Stimulated activated CD4-positive, alpha-beta T cell treated with anti-CD3 and anti-CD28 coated beads, Interleukin-2, amount 100 ng/mL, for 4 hours (primary cell): ENCODE measurements around the gene ANGPTL3.
"Not testable (repeated sequence)": the region's sequence is repeated elsewhere in the genome, so short reads cannot be mapped to it uniquely, and the experiment has no call there.

ENCODE experiments used
- DNase-seq: peaks from one replicate; pipeline ENCODE4 v3.0.0-alpha.2; 2020; ENCODE audit warnings: low read depth

ANGPTL3 gene, protein sequence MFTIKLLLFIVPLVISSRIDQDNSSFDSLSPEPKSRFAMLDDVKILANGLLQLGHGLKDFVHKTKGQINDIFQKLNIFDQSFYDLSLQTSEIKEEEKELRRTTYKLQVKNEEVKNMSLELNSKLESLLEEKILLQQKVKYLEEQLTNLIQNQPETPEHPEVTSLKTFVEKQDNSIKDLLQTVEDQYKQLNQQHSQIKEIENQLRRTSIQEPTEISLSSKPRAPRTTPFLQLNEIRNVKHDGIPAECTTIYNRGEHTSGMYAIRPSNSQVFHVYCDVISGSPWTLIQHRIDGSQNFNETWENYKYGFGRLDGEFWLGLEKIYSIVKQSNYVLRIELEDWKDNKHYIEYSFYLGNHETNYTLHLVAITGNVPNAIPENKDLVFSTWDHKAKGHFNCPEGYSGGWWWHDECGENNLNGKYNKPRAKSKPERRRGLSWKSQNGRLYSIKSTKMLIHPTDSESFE

DNA sequence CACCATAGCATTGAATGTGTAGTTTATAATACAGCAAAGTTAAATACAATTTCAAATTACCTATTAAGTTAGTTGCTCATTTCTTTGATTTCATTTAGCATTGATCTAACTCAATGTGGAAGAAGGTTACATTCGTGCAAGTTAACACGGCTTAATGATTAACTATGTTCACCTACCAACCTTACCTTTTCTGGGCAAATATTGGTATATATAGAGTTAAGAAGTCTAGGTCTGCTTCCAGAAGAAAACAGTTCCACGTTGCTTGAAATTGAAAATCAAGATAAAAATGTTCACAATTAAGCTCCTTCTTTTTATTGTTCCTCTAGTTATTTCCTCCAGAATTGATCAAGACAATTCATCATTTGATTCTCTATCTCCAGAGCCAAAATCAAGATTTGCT, at the start of gene ANGPTL3:
ANGPTL3 (plus strand) TSS at position 240 of the 400 bp plus-strand sequence; CDS start at position 287, 47 bp downstream.
- no peak for DNase-seq

DNA sequence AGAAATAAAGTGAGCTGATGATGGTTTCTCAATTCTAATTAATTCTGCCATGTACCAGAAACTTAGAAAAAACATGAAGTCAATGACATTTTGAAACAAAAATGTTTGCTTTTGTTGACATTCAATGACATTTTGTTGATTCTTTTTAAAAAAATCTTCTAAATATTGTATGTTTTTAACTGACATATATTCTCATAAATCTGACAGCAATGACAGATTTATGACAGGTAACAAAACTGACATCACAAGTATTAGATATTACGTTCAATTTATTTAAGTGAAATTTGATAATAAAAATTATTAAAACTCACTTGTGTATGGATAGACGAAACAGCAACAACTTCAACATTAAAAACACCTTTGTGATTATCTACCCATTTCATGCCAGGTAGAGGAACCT, 36.0 kb upstream of the ANGPTL3 start:
- no peak for DNase-seq

DNA sequence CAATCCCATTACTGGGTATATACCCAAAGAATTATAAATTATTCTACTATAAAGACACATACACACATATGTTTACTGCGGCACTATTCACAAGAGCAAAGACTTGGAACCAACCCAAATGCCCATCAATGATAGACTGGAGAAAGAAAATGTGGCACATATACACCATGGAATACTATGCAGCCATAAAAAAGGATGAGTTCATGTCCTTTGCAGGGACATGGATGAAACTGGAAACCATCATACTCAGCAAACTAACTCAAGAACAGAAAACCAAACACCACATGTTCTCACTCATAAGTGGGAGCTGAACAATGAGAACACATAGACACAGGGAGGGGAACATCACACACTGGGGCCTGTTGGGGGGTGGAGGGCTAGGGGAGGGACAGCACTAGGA, 30.1 kb upstream of the ANGPTL3 start:
- not testable (repeated sequence) for DNase-seq

DNA sequence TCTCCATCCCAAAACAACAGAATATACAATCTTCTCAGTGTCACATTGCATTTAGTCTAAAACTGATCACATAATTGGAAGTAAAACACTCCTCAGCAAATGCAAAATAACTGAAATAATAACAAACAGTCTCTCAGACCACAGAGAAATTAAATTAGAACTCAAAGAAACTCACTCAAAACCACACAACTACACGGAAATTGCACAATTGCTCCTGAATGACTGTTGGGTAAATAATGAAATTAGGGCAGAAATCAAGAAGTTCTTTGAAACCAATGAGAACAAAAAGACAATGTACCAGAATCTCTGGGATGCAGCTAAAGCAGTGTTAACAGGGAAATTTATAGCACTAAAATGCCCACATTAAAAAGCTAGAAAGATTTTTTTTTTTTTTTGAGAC, 29.4 kb upstream of the ANGPTL3 start:
- not testable (repeated sequence) for DNase-seq

DNA sequence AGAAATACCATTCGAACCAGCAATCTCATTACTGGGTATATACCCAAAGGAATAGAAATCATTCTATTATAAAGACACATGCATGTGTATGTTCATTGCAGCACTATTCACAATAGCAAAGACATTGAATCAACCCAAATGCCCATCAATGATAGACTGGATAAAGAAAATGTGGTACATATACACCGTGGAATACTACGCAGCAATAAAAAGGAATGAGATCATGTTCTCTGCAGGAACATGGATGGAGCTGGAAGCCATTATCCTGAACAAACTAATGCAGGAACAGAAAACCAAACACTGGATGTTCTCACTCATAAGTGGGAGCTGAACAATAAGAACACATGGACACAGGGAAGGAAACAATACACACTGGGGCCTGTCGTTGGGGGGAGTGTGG, 25.8 kb upstream of the ANGPTL3 start:
- DNase-seq, result not testable (repeated sequence)

DNA sequence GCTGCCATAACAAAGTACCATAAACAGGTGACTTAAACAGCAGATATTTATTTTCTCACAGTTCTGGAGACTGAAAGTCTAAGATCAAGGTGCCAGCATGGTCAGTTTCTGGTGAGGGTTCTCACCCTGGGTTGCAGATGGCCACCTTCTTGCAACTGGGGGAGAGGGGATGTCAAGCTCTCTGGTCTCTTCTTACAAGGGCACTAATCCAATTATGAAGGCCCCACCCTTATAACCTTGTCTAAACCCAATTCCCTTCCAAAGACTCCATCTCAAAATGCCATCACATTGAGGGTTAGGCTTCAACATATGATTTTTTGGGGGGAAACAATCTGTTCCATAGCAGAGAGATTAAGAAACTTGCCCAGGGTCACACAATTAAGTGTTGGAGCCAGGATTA, 24.8 kb upstream of the ANGPTL3 start:
- DNase-seq, result no peak

DNA sequence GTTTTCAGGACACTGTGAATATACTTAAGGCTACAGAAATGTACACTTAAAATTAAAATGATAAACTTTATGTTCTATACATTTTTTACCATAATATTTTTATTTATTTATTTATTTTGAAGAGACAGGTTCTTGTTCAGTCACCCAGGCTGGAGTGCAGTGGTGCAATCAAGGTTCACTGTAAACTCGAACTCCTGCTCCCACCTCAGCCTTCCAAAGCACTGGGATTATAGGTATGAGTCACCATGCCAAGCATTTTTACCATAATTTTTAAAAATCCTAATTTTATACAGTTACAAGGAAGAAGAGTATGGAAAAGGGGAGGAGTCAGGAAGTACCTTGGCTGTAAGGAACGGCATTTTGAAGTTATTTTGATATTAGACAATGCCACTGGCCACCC, 23.6 kb upstream of the ANGPTL3 start:
- no peak for DNase-seq

DNA sequence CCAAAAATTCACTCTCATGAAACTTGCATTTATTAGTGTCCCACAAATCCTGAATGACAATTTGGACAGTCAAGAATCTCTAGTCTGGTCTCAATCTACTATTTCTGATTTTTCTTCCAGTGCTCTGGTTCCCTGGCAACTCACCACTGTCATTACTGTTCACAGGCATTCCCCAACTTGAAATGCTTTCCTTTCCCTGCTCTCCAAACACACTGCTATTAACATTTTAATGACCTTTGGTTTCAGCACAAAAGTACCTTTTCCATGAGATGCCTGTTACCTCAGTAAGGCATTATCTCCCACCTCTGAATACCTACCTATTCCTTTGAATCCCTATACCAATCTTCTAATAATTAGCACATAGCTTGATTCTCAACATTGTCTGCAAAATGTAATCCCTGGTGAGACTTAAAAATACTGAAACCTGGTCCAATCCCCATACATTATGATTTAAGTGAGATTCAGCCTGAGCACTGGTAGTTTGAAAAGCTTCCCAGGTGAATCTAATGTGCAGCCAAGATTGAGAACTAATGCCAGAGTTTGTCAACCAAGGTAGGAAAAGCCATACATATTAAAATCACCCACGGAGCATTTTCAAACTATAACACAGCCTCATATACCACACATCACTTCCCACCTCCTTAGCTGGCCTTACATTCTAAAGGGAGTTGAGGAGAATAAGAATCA, 11.7 kb upstream of the ANGPTL3 start:
- no peak for DNase-seq

DNA sequence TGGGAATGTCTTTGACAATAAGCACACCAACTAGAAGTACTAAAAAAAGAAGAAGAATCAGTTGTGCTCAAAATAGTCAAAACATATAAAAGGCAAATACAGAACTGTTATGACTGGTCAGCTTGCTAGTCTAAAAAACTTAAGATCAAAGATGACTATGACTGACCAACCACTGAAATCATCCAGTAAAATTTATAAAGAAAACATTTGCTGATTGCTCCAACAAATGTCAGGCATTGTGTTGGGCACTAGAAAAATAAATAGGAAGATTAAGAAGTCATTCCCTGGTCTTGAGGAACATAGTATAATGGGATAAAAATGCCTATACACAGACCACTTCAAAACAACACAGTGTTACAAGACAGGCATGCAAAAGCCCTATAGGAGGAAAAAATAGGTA, 9.3 kb upstream of the ANGPTL3 start:
- no peak for DNase-seq

DNA sequence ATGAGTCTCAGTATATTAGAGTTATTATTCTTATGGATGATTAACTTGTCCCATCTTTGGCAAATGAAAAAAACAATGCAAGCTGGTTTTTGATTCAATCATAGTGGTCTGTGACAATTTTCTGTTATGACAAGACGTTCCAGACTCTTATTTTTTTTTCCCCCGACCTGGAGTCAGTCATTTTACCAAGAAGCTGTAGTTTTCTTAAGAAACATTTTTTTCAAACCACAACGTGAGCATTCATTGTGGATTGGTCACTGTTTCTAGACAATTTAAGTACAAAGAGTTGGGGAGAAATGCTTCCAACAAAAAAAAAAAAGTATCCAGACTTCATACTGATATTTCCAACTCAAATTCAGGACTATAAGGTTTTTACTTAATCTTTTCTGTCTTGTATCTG, 8.0 kb upstream of the ANGPTL3 start:
- DNase-seq, result no peak

DNA sequence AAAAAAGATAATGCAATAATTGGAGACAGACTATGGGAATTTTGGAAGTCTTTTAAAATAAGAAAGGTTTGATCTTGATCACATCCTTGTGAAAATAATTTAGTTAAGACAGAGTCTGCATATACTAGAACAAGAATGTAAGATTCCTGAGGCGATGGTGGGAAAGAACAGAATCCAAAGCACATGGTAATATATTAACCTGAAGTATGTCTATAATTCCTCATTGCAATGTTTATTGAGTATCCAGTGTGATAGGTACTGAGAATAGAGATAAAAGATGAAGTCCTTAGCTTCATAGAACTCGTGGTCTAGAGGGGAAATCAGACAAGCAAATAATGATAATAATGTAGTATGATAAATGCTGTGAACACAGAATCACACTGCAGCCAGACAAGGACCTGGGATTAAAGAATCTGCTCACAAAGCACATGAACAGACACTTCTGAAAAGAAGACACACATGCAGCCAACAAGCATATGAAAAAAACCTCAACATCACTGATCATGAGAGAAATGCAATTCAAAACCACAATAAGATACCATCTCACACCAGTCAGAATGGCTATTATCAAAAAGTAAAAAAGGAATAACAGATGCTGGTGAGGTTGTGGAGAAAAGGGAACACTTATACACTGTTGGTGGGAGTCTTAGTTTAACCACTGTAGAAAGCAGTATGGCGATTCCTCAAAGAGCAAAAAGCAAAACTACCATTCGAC, 6.9 kb upstream of the ANGPTL3 start:
- DNase-seq, result no peak

DNA sequence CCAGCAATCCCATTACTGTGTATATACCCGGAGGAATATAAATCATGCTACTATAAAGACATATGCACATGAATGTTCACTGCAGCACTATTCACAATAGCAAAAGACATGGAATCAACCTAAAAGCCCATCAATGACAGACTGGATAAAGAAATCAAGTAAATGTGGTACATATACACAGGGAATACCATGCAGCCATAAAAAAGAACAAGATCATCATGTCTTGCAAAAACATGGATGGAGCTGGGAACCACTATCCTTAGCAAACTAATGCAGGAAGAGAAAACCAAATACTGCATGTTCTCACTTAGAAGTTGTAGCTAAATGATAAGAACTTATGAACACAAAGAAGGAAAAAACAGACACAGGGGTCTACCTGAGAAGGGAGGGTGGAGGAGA, 6.4 kb upstream of the ANGPTL3 start:
- DNase-seq, result no peak

DNA sequence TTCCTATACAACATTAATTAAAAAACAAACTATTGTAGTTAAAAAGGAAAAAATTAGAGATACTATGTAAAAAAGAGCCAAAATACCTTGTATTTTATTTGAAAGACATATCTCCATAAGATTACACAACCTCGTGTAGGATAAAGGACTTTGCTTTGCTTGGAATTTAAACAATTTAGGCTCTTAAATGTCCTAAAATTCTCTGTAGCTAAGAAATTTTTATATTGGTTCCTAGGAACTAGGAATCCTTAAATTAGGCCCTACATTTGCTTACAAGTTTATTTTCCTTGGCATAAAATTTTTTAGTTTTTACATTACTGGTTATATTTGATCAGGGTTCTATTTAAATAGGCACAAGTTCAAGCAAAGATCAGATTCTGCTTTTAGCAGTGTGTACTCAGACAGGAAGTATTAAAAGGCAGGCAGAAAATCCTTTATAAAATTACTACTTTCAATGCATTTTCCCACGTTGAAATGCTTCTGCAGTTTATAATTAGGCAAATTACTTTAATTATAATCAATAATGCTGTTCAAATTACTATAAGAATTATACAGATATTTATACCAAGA, 3.4 kb upstream of the ANGPTL3 start:
- no peak for DNase-seq

DNA sequence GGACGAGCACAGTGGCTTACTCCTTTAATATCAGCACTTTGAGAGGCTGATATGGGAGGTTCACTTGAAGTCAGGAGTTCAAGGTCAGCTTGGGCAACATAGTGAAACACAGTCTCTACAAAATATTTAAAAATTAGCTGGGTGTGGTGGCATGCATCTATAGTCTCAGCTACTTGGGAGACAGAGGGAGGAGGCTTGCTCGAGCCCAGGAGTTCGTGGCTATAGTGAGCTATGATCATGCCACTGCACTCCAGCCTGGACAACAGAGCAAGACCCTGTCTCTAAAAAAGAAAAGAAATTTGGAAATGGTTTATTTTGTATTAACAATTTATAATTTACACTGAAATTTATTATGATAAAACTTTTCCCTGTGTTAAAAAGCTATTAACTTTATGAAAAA, 1.7 kb upstream of the ANGPTL3 start:
- DNase-seq, result no peak

DNA sequence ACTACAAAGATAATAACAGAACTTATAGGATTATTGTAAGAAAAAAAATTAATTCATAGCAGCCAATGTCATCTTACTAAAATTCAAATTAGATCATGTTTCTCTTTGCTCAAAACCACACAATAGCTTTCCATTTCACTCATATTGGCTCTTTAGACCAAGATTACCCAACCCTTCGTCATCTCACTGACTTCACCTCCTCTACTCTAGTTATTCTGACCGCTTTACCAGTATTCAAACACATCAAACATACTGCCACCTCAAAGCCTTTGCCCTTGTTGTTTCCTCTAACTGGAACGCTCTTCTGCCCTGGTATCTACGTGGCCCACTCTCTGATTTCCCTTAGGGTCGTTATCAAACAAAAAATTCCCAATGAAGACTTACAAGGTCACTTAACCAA, 1.7 kb downstream of the ANGPTL3 start:
- DNase-seq, result no peak

DNA sequence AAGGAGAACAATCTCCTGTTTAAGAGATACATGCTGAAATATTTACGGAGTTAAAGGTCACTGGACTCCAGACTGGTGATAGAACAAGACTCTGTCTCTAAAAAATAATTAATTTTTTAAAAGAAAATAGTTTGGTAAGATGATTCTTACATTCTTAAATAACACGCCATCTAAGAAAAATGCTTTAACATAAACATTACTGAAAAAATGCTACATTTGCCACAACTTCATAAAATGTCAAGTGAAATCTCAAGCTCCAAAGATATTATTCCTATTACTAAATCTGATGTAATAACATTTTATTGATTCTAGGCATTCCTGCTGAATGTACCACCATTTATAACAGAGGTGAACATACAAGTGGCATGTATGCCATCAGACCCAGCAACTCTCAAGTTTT, 4.1 kb downstream of the ANGPTL3 start:
- no peak for DNase-seq

DNA sequence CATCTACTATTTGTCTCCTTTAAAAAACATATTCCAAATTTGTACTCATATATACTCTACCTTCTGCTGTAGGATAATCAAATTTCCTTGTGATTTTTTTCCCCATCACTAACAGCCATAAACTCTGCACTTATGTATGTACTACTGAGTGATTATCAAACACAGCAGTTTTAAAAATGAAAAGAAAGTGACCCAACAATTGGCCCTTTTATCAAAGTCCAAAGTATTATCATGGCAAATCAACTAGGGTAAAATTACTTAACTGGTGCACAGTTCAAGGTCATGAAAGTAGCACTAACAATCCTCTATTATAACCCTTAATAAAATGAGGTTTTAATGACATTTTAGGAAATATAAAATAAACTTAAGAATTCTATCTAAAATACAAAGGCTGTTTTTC, 11.6 kb downstream of the ANGPTL3 start:
- no peak for DNase-seq

DNA sequence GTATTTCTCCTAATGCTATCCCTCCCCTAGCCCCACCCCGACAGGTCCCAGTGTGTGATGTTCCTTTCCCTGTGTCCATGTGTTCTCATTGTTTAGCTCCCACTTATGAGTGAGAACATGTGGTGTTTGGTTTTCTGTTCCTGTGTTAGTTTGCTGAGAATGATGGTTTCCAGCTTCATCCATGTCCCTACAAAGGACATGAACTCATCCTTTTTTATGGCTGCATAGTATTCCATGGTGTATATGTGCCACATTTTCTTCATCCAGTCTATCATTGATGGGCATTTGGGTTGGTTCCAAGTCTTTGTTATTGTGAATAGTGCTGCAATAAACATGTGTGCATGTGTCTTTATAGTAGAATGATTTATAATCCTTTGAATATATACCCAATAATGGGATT, 13.3 kb downstream of the ANGPTL3 start:
- not testable (repeated sequence) for DNase-seq

DNA sequence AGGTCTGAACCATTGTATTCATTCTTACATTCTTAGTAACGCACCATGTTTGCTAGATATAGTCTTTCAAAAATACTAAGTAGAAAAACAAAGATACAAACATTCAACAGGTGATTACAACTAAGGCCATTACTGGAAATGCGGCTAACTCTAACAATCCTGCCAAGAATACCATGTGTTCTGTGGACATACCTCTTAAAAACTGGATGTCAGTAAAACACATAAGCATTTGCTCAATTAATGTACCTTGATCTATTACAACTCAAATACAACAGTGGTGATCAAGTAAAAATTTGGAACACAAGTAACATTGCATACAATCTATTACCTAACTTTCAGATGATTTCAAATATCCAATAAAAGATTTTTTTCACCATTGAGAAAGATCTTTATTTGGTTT, 15.4 kb downstream of the ANGPTL3 start:
- no peak for DNase-seq

DNA sequence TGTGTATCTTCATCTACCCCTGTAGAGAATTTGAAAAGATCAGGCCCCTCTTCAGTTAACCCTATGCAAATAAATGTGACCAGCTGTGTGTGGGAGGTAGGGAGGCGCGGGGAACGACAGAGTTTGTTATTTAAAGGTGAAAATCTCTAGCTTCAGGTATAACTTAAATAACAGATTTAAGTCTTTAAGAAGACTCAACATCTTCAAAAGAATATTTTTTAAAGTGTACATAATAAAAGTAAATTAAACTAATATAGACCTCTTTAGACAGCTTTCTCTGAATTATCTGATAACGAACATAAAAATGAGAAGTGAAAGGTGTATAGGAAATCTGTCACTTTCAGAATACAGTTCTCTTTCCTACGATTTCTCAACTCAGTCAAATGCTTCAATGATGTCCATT, 16.0 kb downstream of the ANGPTL3 start:
- DNase-seq, result no peak

DNA sequence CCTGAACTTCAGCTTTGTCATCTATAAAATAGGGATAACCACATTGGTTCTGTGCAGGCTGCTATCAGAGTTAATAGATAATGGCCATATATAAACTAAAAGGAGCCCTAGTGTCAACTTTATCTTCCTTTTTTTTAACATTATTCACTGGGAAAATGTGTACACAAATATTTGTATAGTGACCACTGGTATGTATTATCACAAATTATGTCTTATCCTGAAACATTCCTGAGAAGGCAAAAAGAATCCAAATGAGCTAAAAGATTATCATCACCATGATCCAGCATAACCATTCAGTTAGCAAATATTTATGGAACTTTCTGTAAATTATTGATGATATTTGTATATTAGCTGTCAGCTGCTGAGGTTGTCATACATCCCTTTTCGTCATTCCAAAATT, 16.6 kb downstream of the ANGPTL3 start:
- no peak for DNase-seq

DNA sequence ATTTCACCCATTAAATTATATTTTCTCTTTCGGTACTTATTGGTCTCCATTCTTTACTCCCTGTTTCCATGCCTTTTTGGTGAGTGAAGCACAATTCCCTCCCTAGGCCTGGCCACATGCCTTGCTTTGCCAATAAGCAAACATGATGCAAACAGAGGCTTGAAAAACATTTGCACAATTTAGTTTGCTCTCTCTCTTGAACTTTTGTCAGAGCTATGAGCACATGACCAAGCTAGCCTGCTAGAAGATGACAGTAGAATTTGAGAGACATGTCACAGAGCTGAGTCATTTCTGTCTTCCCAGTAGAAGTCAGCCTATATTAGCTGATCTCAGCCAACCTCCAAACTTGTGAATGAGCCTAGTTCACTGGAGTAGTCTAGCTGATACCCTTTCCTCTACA, 24.6 kb downstream of the ANGPTL3 start:
- DNase-seq, result no peak

DNA sequence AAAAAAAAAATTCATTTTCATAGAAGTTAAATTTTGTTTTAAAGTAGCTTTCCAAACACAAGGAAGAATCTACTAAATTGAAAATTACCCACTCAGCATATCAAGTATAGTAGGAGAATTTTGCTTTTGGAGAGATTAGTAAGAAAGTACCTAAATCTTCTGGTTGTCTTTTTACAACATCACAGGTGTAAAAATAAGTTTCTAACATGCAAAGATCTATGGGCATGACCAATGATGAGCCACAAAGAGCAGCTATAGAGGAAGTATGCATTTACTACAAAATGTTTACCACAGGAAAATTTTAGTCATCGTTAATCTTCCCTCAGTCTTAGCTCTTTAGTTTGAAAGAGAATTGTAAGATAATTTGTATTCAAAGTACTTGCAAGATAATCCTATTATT, 28.1 kb downstream of the ANGPTL3 start:
- DNase-seq, result no peak
